ENCODE results near the gene SLC5A9.

GRCh38 chr1:48224791-48225190, 2.3 kb downstream of the SLC5A9 start:
- TF ChIP-seq CTCF (conservative IDR thresholded peaks at IDR 0.05; ENCODE audit: low read length) (no peak), EZH2phosphoT487 (IDR thresholded peaks at IDR 0.05; ENCODE audit: borderline replicate concordance) (no peak)

All from Loucy (cell line).